Memory B cell (primary cell): ENCODE data around the gene PGRMC1.

Experiments used
- ATAC-seq: fragments of 150-1000 bp; cut with Tn5 transposase; 2 replicates; pipeline ENCODE4 v1.10.0; 2021; ENCODE audit warnings: low read depth, mild to moderate bottlenecking, moderate library complexity
- DNase-seq, 2 donors: peaks; one replicate each; pipeline ENCODE4 v3.0.0; 2022; ENCODE audit warnings: low spot score in 2 of 2
- H3K27ac Mint-ChIP-seq: one replicate; pipeline ENCODE4 v1.8.0; 2022; ENCODE audit warnings: mild to moderate bottlenecking, moderate library complexity, mixed read lengths
- H3K27me3 Mint-ChIP-seq: one replicate; pipeline ENCODE4 v1.8.0; 2022; ENCODE audit warnings: mixed read lengths
- H3K36me3 Mint-ChIP-seq: one replicate; pipeline ENCODE4 v1.8.0; 2022; ENCODE audit warnings: mild to moderate bottlenecking, mixed read lengths
- H3K4me1 Mint-ChIP-seq: one replicate; pipeline ENCODE4 v1.8.0; 2022; ENCODE audit warnings: mixed read lengths
- H3K4me3 Mint-ChIP-seq: one replicate; pipeline ENCODE4 v1.8.0; 2022; ENCODE audit warnings: mild to moderate bottlenecking, moderate library complexity, mixed read lengths
- H3K9me3 Mint-ChIP-seq: one replicate; pipeline ENCODE4 v1.8.0; 2022; ENCODE audit warnings: mixed read lengths

Gene PGRMC1

GRCh38 chrX:119218198-119218597 lies 17.9 kb upstream of the PGRMC1 start:
- no peak overlapping the region for H3K27ac Mint-ChIP-seq
- DNase-seq (no peak), ATAC-seq (no peak)
- H3K27me3 Mint-ChIP-seq: peaks cover 4% of the 10 kb centered on the region
- no peaks in the 10 kb centered on the region for H3K4me1 Mint-ChIP-seq
- H3K4me3 Mint-ChIP-seq: no peak overlapping the region
- no peaks in the 10 kb centered on the region for H3K36me3 Mint-ChIP-seq
- H3K9me3 Mint-ChIP-seq: no peaks in the 10 kb centered on the region

GRCh38 chrX:119222932-119223331 lies 13.2 kb upstream of the PGRMC1 start:
- DNase-seq (no peak), ATAC-seq (no peak)
- Mint-ChIP-seq H3K27me3 (peaks cover 8% of the 10 kb centered on the region), H3K9me3 (no peaks in the 10 kb centered on the region), H3K4me1 (no peaks in the 10 kb centered on the region), H3K4me3 (no peak overlapping the region), H3K27ac (no peak overlapping the region), H3K36me3 (no peaks in the 10 kb centered on the region)

- ATAC-seq (no peak), DNase-seq (no peak)
- Mint-ChIP-seq H3K9me3 (no peaks in the 10 kb centered on the region), H3K36me3 (no peaks in the 10 kb centered on the region), H3K27ac (no peak overlapping the region), H3K4me3 (no peak overlapping the region), H3K4me1 (no peaks in the 10 kb centered on the region), H3K27me3 (peaks cover 8% of the 10 kb centered on the region)
These were observed 12.3 kb upstream of the PGRMC1 start for GRCh38 chrX:119223783-119224182.

GRCh38 chrX:119226446-119226845 lies 9.6 kb upstream of the PGRMC1 start:
- ATAC-seq (no peak), DNase-seq (no peak)
- H3K36me3 Mint-ChIP-seq: no peaks in the 10 kb centered on the region
- H3K27ac Mint-ChIP-seq: no peak overlapping the region
- H3K9me3 Mint-ChIP-seq: no peaks in the 10 kb centered on the region
- H3K4me3 Mint-ChIP-seq: no peak overlapping the region
- H3K27me3 Mint-ChIP-seq: peaks cover 13% of the 10 kb centered on the region
- no peaks in the 10 kb centered on the region for H3K4me1 Mint-ChIP-seq

GRCh38 chrX:119228512-119229252 lies 7.4 kb upstream of the PGRMC1 start:
- no peaks in the 10 kb centered on the region for H3K36me3 Mint-ChIP-seq
- DNase-seq (no peak), ATAC-seq (no peak)
- H3K27ac Mint-ChIP-seq: no peak overlapping the region
- H3K9me3 Mint-ChIP-seq: no peaks in the 10 kb centered on the region
- no peaks in the 10 kb centered on the region for H3K4me1 Mint-ChIP-seq
- H3K4me3 Mint-ChIP-seq: no peak overlapping the region
- peaks cover 13% of the 10 kb centered on the region for H3K27me3 Mint-ChIP-seq

GRCh38 chrX:119229253-119229615 lies 6.9 kb upstream of the PGRMC1 start:
- no peak for DNase-seq
- ATAC-seq: no peak
- Mint-ChIP-seq H3K9me3 (no peaks in the 10 kb centered on the region), H3K27ac (no peak overlapping the region), H3K36me3 (no peaks in the 10 kb centered on the region), H3K27me3 (peaks cover 13% of the 10 kb centered on the region), H3K4me3 (no peak overlapping the region), H3K4me1 (no peaks in the 10 kb centered on the region)

GRCh38 chrX:119230850-119231249 lies 5.2 kb upstream of the PGRMC1 start:
- ATAC-seq (no peak), DNase-seq (no peak)
- H3K36me3 Mint-ChIP-seq: no peaks in the 10 kb centered on the region
- H3K9me3 Mint-ChIP-seq: no peaks in the 10 kb centered on the region
- no peak overlapping the region for H3K4me3 Mint-ChIP-seq
- no peak overlapping the region for H3K27ac Mint-ChIP-seq
- H3K27me3 Mint-ChIP-seq: peaks cover 11% of the 10 kb centered on the region
- peaks cover 4% of the 10 kb centered on the region for H3K4me1 Mint-ChIP-seq

GRCh38 chrX:119231936-119232445 lies 4.1 kb upstream of the PGRMC1 start:
- Mint-ChIP-seq H3K9me3 (no peaks in the 10 kb centered on the region), H3K36me3 (no peaks in the 10 kb centered on the region), H3K4me3 (no peak overlapping the region), H3K27me3 (peaks cover 9% of the 10 kb centered on the region), H3K4me1 (peaks cover 4% of the 10 kb centered on the region), H3K27ac (no peak overlapping the region)
- ATAC-seq (no peak), DNase-seq (no peak)

- DNase-seq (no peak), ATAC-seq (no peak)
- Mint-ChIP-seq H3K4me1 (peaks cover 10% of the 10 kb centered on the region), H3K9me3 (no peaks in the 10 kb centered on the region), H3K27ac (peak overlapping the region; percentile 72), H3K4me3 (peak overlapping the region; percentile 79), H3K27me3 (peaks cover 2% of the 10 kb centered on the region), H3K36me3 (no peaks in the 10 kb centered on the region)
These were observed 1.0 kb upstream of the PGRMC1 start for GRCh38 chrX:119235051-119235511.

GRCh38 chrX:119236623-119237561 lies 807 bp downstream of the PGRMC1 start:
- ATAC-seq (peak; percentile 14), DNase-seq (peak in 1 of 2 donors; percentile 10)
- H3K9me3 Mint-ChIP-seq: no peaks in the 10 kb centered on the region
- peak overlapping the region; percentile 79 for H3K4me3 Mint-ChIP-seq
- H3K4me1 Mint-ChIP-seq: peaks cover 11% of the 10 kb centered on the region
- H3K27me3 Mint-ChIP-seq: no peaks in the 10 kb centered on the region
- H3K36me3 Mint-ChIP-seq: peaks cover 2% of the 10 kb centered on the region
- H3K27ac Mint-ChIP-seq: peak overlapping the region; percentile 72

GRCh38 chrX:119237562-119237942 lies 1.5 kb downstream of the PGRMC1 start:
- DNase-seq: no peak
- Mint-ChIP-seq H3K4me3 (peak overlapping the region; percentile 79), H3K27ac (peak overlapping the region; percentile 12)

GRCh38 chrX:119238557-119238956 lies 2.5 kb downstream of the PGRMC1 start:
- Mint-ChIP-seq H3K9me3 (no peaks in the 10 kb centered on the region), H3K36me3 (peaks cover 14% of the 10 kb centered on the region), H3K4me1 (peaks cover 19% of the 10 kb centered on the region)

More at GRCh38 chrX:119237562-119237942, 1.5 kb downstream of the PGRMC1 start:
- no peaks in the 10 kb centered on the region for H3K27me3 Mint-ChIP-seq
- ATAC-seq: no peak
- no peaks in the 10 kb centered on the region for H3K9me3 Mint-ChIP-seq
- peaks cover 15% of the 10 kb centered on the region for H3K4me1 Mint-ChIP-seq
- peaks cover 8% of the 10 kb centered on the region for H3K36me3 Mint-ChIP-seq

GRCh38 chrX:119240356-119240755 lies 4.3 kb downstream of the PGRMC1 start:
- H3K4me3 Mint-ChIP-seq: no peak overlapping the region
- no peaks in the 10 kb centered on the region for H3K27me3 Mint-ChIP-seq
- no peak overlapping the region for H3K27ac Mint-ChIP-seq
- no peaks in the 10 kb centered on the region for H3K9me3 Mint-ChIP-seq
- ATAC-seq (no peak), DNase-seq (no peak)
- H3K36me3 Mint-ChIP-seq: peaks cover 16% of the 10 kb centered on the region
- H3K4me1 Mint-ChIP-seq: peaks cover 19% of the 10 kb centered on the region

More at GRCh38 chrX:119238557-119238956, 2.5 kb downstream of the PGRMC1 start:
- H3K27ac Mint-ChIP-seq: no peak overlapping the region
- no peaks in the 10 kb centered on the region for H3K27me3 Mint-ChIP-seq
- no peak for DNase-seq
- no peak for ATAC-seq
- no peak overlapping the region for H3K4me3 Mint-ChIP-seq

GRCh38 chrX:119247702-119248101 lies 11.6 kb downstream of the PGRMC1 start:
- Mint-ChIP-seq H3K9me3 (no peaks in the 10 kb centered on the region), H3K27me3 (no peaks in the 10 kb centered on the region), H3K36me3 (peaks cover 9% of the 10 kb centered on the region), H3K4me1 (peaks cover 3% of the 10 kb centered on the region), H3K4me3 (no peak overlapping the region), H3K27ac (no peak overlapping the region)
- DNase-seq (no peak), ATAC-seq (no peak)
